Panc1 (cell line): ENCODE measurements around the gene CNPY2.

ENCODE experiments used
- POLR2AphosphoS5 ChIP-seq: IDR thresholded peaks from 2 replicates; pipeline ENCODE4 v1.6.1; 2012; ENCODE audit warnings: mild to moderate bottlenecking, low read depth, low read length, moderate library complexity
- TCF7L2 ChIP-seq: IDR thresholded peaks from 2 replicates; pipeline ENCODE4 v1.6.1; 2011; ENCODE audit warnings: mild to moderate bottlenecking, low read depth, low read length, inconsistent platforms
- TF ChIP-seq, protein P1 (sequence below): fragments of 450-650 bp; IDR thresholded peaks from 2 replicates; pipeline ENCODE4 v1.5.1; 2017; ENCODE audit warnings: mild to moderate bottlenecking
- TF ChIP-seq, protein P2 (sequence below), 2 experiments: IDR thresholded peaks; 2 replicates each; pipeline ENCODE4 v1.6.1; 2011 to 2012; ENCODE audit warnings: low read depth in 2 of 2, control low read depth in 1 of 2, low read length in 1 of 2, mild to moderate bottlenecking in 1 of 2, moderate library complexity in 1 of 2; ENCODE audit not compliant: insufficient read depth in 1 of 2

DNA sequence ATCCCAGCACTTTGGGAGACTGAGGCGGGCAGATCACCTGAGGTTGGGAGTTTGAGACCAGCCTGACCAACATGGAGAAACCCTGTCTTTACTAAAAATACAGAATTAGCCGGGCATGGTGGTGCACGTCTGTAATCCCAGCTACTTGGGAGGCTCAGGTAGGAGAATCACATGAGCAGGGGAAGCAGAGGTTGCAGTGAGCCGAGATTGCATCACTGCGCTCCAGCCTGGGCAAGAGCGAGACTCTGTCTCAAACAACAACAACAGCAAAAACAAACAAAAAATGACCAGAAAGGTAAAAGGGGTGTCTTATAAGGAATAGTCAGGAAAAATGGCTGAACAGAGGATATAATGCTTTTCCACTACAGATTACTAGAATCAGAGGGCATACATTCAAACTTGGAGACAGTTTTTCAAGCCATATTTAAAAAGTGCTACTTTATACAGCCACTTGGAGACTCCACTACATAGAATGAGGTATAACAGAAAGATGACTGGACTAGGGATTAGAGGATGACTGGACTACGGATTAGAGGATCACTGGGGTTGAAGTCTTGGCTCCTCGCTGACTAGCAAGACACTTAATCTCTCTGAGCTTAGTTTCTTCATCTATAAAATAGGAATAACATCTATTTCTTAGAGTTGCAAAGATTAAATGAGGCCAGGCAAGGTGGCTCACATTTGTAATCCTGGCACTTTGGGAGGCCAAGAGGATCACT, 10.8 kb downstream of the CNPY2 start:
- TF ChIP-seq, protein P1, sequence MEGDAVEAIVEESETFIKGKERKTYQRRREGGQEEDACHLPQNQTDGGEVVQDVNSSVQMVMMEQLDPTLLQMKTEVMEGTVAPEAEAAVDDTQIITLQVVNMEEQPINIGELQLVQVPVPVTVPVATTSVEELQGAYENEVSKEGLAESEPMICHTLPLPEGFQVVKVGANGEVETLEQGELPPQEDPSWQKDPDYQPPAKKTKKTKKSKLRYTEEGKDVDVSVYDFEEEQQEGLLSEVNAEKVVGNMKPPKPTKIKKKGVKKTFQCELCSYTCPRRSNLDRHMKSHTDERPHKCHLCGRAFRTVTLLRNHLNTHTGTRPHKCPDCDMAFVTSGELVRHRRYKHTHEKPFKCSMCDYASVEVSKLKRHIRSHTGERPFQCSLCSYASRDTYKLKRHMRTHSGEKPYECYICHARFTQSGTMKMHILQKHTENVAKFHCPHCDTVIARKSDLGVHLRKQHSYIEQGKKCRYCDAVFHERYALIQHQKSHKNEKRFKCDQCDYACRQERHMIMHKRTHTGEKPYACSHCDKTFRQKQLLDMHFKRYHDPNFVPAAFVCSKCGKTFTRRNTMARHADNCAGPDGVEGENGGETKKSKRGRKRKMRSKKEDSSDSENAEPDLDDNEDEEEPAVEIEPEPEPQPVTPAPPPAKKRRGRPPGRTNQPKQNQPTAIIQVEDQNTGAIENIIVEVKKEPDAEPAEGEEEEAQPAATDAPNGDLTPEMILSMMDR = no peak
- TF ChIP-seq, protein P2, sequence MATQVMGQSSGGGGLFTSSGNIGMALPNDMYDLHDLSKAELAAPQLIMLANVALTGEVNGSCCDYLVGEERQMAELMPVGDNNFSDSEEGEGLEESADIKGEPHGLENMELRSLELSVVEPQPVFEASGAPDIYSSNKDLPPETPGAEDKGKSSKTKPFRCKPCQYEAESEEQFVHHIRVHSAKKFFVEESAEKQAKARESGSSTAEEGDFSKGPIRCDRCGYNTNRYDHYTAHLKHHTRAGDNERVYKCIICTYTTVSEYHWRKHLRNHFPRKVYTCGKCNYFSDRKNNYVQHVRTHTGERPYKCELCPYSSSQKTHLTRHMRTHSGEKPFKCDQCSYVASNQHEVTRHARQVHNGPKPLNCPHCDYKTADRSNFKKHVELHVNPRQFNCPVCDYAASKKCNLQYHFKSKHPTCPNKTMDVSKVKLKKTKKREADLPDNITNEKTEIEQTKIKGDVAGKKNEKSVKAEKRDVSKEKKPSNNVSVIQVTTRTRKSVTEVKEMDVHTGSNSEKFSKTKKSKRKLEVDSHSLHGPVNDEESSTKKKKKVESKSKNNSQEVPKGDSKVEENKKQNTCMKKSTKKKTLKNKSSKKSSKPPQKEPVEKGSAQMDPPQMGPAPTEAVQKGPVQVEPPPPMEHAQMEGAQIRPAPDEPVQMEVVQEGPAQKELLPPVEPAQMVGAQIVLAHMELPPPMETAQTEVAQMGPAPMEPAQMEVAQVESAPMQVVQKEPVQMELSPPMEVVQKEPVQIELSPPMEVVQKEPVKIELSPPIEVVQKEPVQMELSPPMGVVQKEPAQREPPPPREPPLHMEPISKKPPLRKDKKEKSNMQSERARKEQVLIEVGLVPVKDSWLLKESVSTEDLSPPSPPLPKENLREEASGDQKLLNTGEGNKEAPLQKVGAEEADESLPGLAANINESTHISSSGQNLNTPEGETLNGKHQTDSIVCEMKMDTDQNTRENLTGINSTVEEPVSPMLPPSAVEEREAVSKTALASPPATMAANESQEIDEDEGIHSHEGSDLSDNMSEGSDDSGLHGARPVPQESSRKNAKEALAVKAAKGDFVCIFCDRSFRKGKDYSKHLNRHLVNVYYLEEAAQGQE (IDR thresholded peaks at IDR 0.05; ENCODE audit: insufficient read depth in 1 of 2, low read depth in 2 of 2, low read length in 1 of 2) = no peak
- TF ChIP-seq POLR2AphosphoS5 (no peak), TCF7L2 (no peak)
